HEK293 (cell line): ENCODE results near the gene RCSD1.

ENCODE experiments used
- HOXA7 ChIP-seq: sonication (generic); formaldehyde crosslinking; IDR thresholded peaks from 2 replicates; pipeline ENCODE4 v1.8.1; 2022; ENCODE audit warnings: missing genetic modification reagents, borderline replicate concordance
- SETDB1 ChIP-seq: IDR thresholded peaks from one replicate; pipeline ENCODE4 v1.6.1; 2017; ENCODE audit warnings: mild to moderate bottlenecking, low read length, moderate library complexity, mixed read lengths; ENCODE audit not compliant: insufficient read length
- TCF7L2 ChIP-seq: IDR thresholded peaks from 2 replicates; pipeline ENCODE4 v1.6.1; 2011; ENCODE audit warnings: low read depth, mild to moderate bottlenecking, inconsistent platforms, low read length, moderate library complexity, borderline replicate concordance
- YY1 ChIP-seq: fragments of 450-650 bp; formaldehyde crosslinking; IDR thresholded peaks from 2 replicates; pipeline ENCODE4 v1.5.1; 2018; ENCODE audit warnings: missing biosample characterization, missing genetic modification characterization
- ZNF239 ChIP-seq: fragments of 450-650 bp; formaldehyde crosslinking; IDR thresholded peaks from 2 replicates; pipeline ENCODE4 v1.5.1; 2016; ENCODE audit warnings: missing biosample characterization, missing genetic modification characterization
- ZNF501 ChIP-seq: fragments of 450-650 bp; formaldehyde crosslinking; IDR thresholded peaks from 2 replicates; pipeline ENCODE4 v1.5.1; 2016; ENCODE audit warnings: missing biosample characterization, missing genetic modification characterization
- ZNF561 ChIP-seq: fragments of 450-650 bp; IDR thresholded peaks from 2 replicates; pipeline ENCODE4 v1.5.1; 2018; ENCODE audit warnings: missing biosample characterization, missing genetic modification characterization, borderline replicate concordance
- TF ChIP-seq, protein P1 (sequence below): fragments of 450-650 bp; formaldehyde crosslinking; IDR thresholded peaks from 2 replicates; pipeline ENCODE4 v1.5.1; 2016; ENCODE audit warnings: missing biosample characterization, missing genetic modification characterization, low read depth
- TF ChIP-seq, protein P2 (sequence below): fragments of 450-650 bp; formaldehyde crosslinking; IDR thresholded peaks from 2 replicates; pipeline ENCODE4 v1.5.1; 2016; ENCODE audit warnings: missing biosample characterization, missing genetic modification characterization
- TF ChIP-seq, protein P3 (sequence below): fragments of 450-650 bp; formaldehyde crosslinking; IDR thresholded peaks from 2 replicates; pipeline ENCODE4 v1.5.1; 2016; ENCODE audit warnings: missing biosample characterization, missing genetic modification characterization

DNA sequence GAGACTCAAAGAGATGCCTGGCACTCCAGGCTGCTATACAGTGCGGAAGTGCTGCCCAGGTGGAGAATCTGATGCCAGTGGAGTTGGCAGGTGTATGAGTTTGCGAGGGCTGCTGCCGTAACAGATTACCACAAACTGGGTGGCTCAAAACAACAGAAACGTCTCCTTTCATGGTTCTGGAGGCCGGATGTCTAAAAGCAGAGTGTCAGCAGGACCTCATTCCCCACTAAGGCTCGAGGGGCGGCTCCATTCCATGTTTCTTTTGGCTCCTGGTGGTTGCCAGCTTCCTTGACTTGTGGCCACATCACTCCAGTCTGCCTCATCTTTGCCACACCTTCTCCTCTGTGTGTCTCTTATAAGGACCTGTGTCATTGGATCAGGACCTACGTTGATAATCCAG, 10.0 kb downstream of the RCSD1 start:
- TF ChIP-seq, protein P1, sequence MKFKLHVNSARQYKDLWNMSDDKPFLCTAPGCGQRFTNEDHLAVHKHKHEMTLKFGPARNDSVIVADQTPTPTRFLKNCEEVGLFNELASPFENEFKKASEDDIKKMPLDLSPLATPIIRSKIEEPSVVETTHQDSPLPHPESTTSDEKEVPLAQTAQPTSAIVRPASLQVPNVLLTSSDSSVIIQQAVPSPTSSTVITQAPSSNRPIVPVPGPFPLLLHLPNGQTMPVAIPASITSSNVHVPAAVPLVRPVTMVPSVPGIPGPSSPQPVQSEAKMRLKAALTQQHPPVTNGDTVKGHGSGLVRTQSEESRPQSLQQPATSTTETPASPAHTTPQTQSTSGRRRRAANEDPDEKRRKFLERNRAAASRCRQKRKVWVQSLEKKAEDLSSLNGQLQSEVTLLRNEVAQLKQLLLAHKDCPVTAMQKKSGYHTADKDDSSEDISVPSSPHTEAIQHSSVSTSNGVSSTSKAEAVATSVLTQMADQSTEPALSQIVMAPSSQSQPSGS: no peak
- TF ChIP-seq ZNF561 (tag by site-specific recombination) (no peak), ZNF501 (tag by site-specific recombination) (no peak), SETDB1 (no peak), HOXA7 (CRISPR knock-in tag) (no peak), YY1 (tag by site-specific recombination) (no peak), TCF7L2 (no peak), ZNF239 (no peak)
- TF ChIP-seq, protein P2, sequence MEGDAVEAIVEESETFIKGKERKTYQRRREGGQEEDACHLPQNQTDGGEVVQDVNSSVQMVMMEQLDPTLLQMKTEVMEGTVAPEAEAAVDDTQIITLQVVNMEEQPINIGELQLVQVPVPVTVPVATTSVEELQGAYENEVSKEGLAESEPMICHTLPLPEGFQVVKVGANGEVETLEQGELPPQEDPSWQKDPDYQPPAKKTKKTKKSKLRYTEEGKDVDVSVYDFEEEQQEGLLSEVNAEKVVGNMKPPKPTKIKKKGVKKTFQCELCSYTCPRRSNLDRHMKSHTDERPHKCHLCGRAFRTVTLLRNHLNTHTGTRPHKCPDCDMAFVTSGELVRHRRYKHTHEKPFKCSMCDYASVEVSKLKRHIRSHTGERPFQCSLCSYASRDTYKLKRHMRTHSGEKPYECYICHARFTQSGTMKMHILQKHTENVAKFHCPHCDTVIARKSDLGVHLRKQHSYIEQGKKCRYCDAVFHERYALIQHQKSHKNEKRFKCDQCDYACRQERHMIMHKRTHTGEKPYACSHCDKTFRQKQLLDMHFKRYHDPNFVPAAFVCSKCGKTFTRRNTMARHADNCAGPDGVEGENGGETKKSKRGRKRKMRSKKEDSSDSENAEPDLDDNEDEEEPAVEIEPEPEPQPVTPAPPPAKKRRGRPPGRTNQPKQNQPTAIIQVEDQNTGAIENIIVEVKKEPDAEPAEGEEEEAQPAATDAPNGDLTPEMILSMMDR: no peak
- TF ChIP-seq, protein P3, sequence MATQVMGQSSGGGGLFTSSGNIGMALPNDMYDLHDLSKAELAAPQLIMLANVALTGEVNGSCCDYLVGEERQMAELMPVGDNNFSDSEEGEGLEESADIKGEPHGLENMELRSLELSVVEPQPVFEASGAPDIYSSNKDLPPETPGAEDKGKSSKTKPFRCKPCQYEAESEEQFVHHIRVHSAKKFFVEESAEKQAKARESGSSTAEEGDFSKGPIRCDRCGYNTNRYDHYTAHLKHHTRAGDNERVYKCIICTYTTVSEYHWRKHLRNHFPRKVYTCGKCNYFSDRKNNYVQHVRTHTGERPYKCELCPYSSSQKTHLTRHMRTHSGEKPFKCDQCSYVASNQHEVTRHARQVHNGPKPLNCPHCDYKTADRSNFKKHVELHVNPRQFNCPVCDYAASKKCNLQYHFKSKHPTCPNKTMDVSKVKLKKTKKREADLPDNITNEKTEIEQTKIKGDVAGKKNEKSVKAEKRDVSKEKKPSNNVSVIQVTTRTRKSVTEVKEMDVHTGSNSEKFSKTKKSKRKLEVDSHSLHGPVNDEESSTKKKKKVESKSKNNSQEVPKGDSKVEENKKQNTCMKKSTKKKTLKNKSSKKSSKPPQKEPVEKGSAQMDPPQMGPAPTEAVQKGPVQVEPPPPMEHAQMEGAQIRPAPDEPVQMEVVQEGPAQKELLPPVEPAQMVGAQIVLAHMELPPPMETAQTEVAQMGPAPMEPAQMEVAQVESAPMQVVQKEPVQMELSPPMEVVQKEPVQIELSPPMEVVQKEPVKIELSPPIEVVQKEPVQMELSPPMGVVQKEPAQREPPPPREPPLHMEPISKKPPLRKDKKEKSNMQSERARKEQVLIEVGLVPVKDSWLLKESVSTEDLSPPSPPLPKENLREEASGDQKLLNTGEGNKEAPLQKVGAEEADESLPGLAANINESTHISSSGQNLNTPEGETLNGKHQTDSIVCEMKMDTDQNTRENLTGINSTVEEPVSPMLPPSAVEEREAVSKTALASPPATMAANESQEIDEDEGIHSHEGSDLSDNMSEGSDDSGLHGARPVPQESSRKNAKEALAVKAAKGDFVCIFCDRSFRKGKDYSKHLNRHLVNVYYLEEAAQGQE (tag by site-specific recombination): no peak
